T follicular helper cell (primary cell): ENCODE measurements around the gene PLA2G10.
"Not testable (repeated sequence)": the region's sequence is repeated elsewhere in the genome, so short reads cannot be mapped to it uniquely, and the experiment has no call there.

Experiments used
- DNase-seq: peaks from one replicate; pipeline ENCODE4 v3.0.0-alpha.2; 2020; ENCODE audit warnings: low read depth
- total RNA-seq, 2 experiments: gene quantifications; one replicate each; lab custom pipeline; 2026; lab: John Stamatoyannopoulos, UW

PLA2G10 gene
- 0 reads per million in 2 experiments for total RNA-seq

GRCh38 chr16:14694129-14694528, at the start of gene PLA2G10:
TSS of gene PLA2G10 (minus strand) at chr16:14694308. CDS start at chr16:14694229, 79 bp downstream.
- not testable (repeated sequence) for DNase-seq

GRCh38 chr16:14742273-14743128, 48.4 kb upstream of the PLA2G10 start, which contains the start of gene NPIPA2:
TSS of gene NPIPA2 (plus strand) at chr16:14742533. CDS start at chr16:14748066, 5,533 bp downstream.
- not testable (repeated sequence) for DNase-seq

- not testable (repeated sequence) for DNase-seq
These were observed 47.7 kb upstream of the PLA2G10 start for GRCh38 chr16:14741794-14742193.

GRCh38 chr16:14740832-14741385, 46.8 kb upstream of the PLA2G10 start:
- not testable (repeated sequence) for DNase-seq

- DNase-seq = not testable (repeated sequence)
These were observed 39.1 kb upstream of the PLA2G10 start for GRCh38 chr16:14733233-14733632.

GRCh38 chr16:14703156-14704011, 9.3 kb upstream of the PLA2G10 start, which contains the start of gene NPIPA3:
TSS of gene NPIPA3 (plus strand) at chr16:14703411. CDS start at chr16:14708944, 5,533 bp downstream.
- DNase-seq = not testable (repeated sequence)

- DNase-seq = not testable (repeated sequence)
These were observed 8.6 kb upstream of the PLA2G10 start for GRCh38 chr16:14702672-14703071.

- not testable (repeated sequence) for DNase-seq
These were observed 7.8 kb upstream of the PLA2G10 start for GRCh38 chr16:14701859-14702258.

- not testable (repeated sequence) for DNase-seq
These were observed 8.0 kb downstream of the PLA2G10 start for GRCh38 chr16:14685870-14686793.

- no peak for DNase-seq
These were observed 12.0 kb downstream of the PLA2G10 start for GRCh38 chr16:14682121-14682520.

GRCh38 chr16:14681115-14681514, 13.0 kb downstream of the PLA2G10 start:
- no peak for DNase-seq

- DNase-seq = not testable (repeated sequence)
These were observed 13.7 kb downstream of the PLA2G10 start for GRCh38 chr16:14680396-14680795.

GRCh38 chr16:14678748-14679497, 15.2 kb downstream of the PLA2G10 start:
- DNase-seq = no peak

GRCh38 chr16:14677627-14678026, 16.5 kb downstream of the PLA2G10 start:
- DNase-seq = no peak

- DNase-seq = no peak
These were observed 17.5 kb downstream of the PLA2G10 start for GRCh38 chr16:14676633-14677032.

GRCh38 chr16:14672403-14672971, 21.6 kb downstream of the PLA2G10 start:
- DNase-seq = no peak

GRCh38 chr16:14669776-14670175, 24.3 kb downstream of the PLA2G10 start:
- DNase-seq = no peak

GRCh38 chr16:14668556-14669223, 25.4 kb downstream of the PLA2G10 start:
- DNase-seq = no peak
